GM18520 (cell line): ENCODE measurements around the gene PRICKLE4.
"Not testable (repeated sequence)": the region's sequence is repeated elsewhere in the genome, so short reads cannot be mapped to it uniquely, and the experiment has no call there.

Experiments used
- ATAC-seq: cut with Tn5 transposase; IDR thresholded peaks from one replicate; pipeline ENCODE4 v1.9.1; 2021; ENCODE audit not compliant: unreplicated experiment

Gene PRICKLE4

DNA sequence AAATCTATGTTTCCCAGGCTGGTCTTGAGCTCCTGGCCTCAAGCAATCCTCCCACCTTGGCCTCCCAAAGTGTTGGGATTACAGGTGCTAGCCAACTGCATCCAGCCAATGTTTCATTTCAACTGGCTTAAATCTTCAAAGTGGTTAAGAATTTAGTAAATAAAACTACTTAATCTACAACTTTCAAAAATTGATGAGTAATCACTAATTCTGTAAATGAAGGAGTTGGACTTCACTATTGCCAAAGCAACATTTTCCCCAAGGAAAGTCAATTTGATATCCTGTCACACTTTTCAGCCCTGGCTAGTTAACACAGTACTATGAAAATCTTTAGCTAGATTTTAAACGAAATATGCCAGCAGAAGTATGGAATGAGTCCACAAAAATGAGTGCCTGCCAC, 10.7 kb downstream of the PRICKLE4 start:
- no peak for ATAC-seq

GRCh38 chr6:41791984-41792383, 11.4 kb downstream of the PRICKLE4 start:
- ATAC-seq, result no peak

DNA sequence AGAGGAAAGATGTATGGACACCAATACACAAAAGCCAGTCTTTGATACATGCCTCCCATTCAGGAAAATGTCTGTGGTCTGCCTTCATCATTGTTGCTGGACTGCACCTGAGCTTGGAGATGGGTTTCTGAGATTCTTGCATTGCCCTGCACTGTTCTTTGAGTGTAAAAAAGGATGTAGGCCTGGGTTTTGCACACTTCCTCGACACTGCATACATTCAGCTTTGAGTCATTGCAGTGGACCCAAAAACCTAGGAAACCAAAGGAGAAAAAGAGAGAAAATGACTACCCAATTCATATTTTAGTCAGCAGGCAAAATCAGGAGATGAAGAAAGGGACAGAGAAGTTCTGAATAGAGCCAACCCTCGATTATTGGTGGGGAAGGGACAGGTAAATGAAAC, 15.9 kb downstream of the PRICKLE4 start:
- no peak for ATAC-seq

GRCh38 chr6:41798901-41799558, 18.4 kb downstream of the PRICKLE4 start:
- ATAC-seq, result no peak

- no peak for ATAC-seq
Measured at GRCh38 chr6:41799559-41799911, 19.0 kb downstream of the PRICKLE4 start.

DNA sequence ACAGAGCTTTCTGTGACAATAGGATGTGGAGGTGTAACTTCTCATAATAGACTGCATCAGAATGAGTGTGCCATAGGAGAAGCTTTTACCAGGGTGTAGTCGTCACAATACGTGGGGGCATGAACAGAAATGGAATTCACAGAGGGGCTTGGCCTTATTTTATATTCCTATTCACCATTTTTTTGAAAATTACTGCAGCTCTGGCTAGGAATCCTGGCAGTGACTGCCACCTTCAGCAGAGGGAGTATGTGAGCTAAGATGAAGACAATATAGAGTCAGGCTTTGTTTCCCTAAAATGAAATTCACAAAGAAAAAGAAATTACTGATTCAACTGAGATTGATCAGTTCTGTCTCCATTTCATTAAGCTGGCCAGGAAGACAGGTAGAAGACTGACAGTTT, 20.8 kb downstream of the PRICKLE4 start:
- ATAC-seq, result no peak

GRCh38 chr6:41805830-41806774, 25.5 kb downstream of the PRICKLE4 start:
- no peak for ATAC-seq

GRCh38 chr6:41811095-41811494, 30.5 kb downstream of the PRICKLE4 start:
- no peak for ATAC-seq

DNA sequence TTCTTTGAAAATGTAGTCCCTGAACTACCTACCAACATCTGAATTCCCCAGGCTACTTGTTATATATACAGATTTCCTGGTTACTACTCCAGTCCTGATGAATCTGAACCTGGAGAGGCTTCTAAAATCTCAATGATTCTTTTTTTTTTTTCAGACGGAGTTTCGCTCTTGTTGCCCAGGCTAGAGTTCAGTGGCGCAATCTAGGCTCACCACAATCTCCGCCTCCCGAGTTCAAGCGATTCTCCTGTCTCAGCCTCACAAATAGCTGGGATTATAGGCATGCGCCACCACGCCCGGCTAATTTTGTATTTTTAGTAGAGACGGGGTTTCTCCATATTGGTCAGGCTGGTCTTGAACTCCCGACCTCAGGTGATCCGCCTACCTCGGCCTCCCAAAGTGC, 31.4 kb downstream of the PRICKLE4 start:
- not testable (repeated sequence) for ATAC-seq

DNA sequence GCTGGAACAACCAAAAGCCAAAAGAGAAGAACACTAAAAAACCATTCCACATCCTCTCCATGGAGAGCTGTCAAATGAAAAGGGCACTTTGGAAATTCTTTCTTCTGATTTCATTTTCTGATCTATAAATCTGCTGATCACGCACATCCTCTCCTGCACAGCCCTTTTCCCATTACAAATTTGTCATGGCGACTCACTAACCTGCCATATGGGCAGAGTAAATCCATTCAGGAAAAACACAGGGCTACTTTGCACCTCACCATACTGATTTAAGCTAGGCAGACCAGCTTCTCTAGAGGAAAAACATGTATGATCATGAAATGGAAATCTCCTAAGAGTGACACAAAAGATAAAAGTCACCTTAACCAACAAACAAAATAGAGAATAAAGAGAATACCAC, 32.9 kb downstream of the PRICKLE4 start:
- no peak for ATAC-seq

DNA sequence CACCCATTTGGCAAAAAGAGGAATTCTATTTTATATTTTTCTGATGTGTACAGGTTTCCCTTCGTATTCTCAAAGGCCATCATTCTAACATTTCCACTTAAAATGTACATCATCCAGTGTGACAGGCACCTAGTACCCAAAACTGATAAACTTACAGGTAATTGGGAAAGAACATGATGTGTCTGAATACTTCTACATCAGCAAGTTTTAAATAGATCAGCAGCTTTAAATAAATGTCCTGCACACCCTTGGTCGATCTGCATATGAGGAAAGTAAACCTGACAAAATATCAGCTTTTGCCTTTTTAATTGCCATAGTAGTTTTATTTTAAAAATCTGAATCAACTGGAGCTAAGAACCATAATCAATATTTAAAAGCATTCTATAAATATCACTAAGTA, 33.4 kb downstream of the PRICKLE4 start:
- no peak for ATAC-seq

GRCh38 chr6:41814629-41815028, 34.0 kb downstream of the PRICKLE4 start:
- no peak for ATAC-seq

DNA sequence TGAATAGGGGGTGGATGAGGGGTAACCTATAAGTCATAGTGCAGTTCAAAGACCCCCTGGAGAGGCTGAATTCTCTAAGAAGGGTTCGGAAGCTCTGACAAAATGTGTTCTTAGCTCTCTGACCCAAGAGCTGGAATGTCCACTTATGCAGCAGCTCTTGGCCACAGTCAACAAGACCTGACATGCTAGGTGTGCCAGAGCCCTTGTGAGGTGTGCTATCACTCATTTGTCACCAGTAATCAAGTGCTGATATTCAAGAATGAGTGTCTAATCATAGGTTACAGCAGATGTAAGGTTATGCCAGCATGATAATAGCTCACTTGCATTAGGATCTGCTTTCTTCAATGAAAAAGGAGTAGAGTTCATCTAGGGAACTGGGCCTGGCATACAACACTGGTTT, 35.0 kb downstream of the PRICKLE4 start:
- ATAC-seq, result no peak

GRCh38 chr6:41818271-41819054, 37.9 kb downstream of the PRICKLE4 start:
- ATAC-seq, result no peak

DNA sequence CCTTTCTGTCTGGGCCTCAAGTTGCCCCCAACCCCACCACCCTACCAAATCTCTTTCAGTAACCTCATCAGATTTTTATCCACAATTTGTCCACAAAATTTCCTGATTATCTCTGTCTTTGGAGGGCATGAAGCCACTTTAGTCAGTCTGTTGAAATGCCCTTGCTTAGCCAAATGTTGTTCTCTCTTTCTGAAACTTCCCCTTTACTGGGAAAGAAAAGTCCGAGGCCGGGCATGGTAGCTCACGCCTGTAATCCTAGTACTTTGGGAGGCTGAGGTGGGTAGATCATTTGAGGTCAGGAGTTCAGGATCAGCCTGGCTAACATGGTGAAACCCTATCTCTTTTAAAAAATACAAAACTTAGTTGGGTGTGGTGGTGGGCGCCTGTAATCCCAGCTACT, 40.7 kb downstream of the PRICKLE4 start:
- no peak for ATAC-seq

DNA sequence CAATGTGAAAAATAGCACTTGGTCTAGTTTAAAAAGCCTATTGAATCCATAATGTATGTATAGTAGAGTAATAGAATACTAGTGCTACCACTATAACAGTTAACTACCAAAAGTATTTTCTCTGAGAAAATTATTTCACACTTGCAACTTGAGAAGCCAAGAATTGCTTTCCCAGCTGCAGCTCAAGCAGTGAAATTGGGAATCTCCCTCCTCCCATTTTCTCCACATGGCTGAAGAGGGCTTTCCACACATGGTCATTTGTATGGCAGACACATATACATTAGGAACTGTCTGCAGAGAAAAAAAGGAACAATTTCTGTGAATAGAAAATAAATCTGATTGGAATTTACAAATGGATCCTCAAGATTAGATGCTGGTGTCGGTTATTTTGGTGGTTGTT, 41.4 kb downstream of the PRICKLE4 start:
- ATAC-seq, result no peak

- no peak for ATAC-seq
Measured at GRCh38 chr6:41823178-41823577, 42.6 kb downstream of the PRICKLE4 start.

DNA sequence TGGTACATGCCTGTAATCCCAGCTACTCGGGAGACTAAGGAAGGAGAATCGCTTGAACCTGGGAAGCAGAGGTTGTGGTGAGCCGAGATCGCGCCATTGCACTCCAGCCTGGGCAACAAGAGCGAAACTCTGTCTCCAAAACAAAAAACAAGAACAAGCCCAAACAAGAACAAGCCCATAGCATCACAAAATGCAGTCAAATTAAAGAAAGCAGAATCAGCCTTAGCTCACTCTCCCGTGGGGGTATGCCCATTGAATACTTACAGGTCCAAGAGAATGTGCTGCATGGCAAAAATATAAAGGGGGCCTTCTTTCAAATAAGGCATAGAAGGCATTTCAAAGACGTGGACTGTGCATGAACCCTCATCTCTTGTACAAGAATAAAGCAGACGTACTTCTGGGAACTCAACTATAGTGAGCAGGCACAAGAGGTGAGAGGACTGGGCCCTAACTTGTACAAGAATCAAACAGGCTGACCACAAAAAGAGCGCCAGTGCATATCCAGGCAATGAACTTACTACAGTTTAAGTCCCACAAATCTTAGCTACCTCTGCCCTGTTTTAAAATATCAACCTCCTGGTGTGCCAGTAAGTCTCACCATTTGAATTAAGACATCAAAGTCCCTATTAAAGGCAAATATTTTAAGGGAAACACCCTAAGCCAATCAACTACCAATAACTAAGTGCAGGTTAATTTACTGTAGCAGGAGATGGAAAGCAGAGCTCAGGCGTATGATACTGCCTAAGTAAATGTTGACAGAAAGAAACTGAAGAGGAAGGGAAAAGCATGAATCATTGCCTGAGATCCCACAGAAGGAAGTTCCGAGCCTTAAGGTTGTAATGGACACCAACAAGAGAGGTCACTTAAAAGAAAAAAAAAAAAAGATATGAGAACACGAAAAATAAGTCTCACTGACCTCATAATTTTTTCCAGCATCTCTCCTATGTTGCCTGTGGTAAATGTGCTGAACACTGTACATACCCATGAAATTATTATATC, 44.3 kb downstream of the PRICKLE4 start:
- ATAC-seq, result no peak

- ATAC-seq, result no peak
Measured at GRCh38 chr6:41826343-41827022, 45.9 kb downstream of the PRICKLE4 start.

GRCh38 chr6:41832263-41832662, 51.7 kb downstream of the PRICKLE4 start:
- ATAC-seq, result no peak
